GM12864 (cell line): ENCODE results near the gene OR7E24.

Experiments used
- DNase-seq: peaks from one replicate; pipeline ENCODE4 v3.0.0-alpha.2; 2011; ENCODE audit warnings: low read depth
- H3K4me3 ChIP-seq: 2 replicates; pipeline ENCODE4 v1.5.1; 2011; ENCODE audit warnings: mild to moderate bottlenecking, low read depth, low read length, control low read depth
- CTCF ChIP-seq: IDR thresholded peaks from 2 replicates; pipeline ENCODE4 v1.5.1; 2011; ENCODE audit warnings: low read depth, mild to moderate bottlenecking, moderate library complexity, low read length, control low read depth, inconsistent platforms; ENCODE audit errors: missing control alignments

The OR7E24 gene

GRCh38 chr19:9296336-9296735 is 45.6 kb downstream of the OR7E24 start:
- no peak for DNase-seq
- no peak overlapping the region for H3K4me3 ChIP-seq
- TF ChIP-seq CTCF: no peak
